GM23338 (cell line): ENCODE data around the gene PHACTR1. TPM values are rescaled to one million over a fixed set of nuclear protein-coding genes. Genes with fewer than 3 reads are reported as not detected.

Experiments used
- ATAC-seq: fragments of 200-7000 bp; cut with Tn5 transposase; 3 replicates; pipeline ENCODE4 v1.9.1; 2020
- DNase-seq: peaks from one replicate; pipeline ENCODE4 v3.0.0-alpha.2; 2015; ENCODE audit warnings: low spot score
- H2AFZ ChIP-seq: fragments of 200-600 bp; sonication (generic); 2 replicates; pipeline ENCODE4 v1.8.0; 2016; ENCODE audit warnings: antibody characterized with exemption, mild to moderate bottlenecking, moderate library complexity
- H3F3A ChIP-seq: fragments of 200-600 bp; sonication (generic); replicated peaks from 2 replicates; pipeline ENCODE4 v1.8.0; 2017; ENCODE audit warnings: antibody characterized with exemption, mixed run types, low read depth
- H3K27ac ChIP-seq: fragments of 200-600 bp; sonication (generic); 2 replicates; pipeline ENCODE4 v1.6.1; 2016; ENCODE audit warnings: low read depth
- H3K27me3 ChIP-seq: fragments of 200-600 bp; sonication (generic); 2 replicates; pipeline ENCODE4 v1.8.0; 2016; ENCODE audit warnings: mild to moderate bottlenecking, mixed run types, moderate library complexity; ENCODE audit not compliant: insufficient read depth
- H3K36me3 ChIP-seq: fragments of 200-600 bp; sonication (generic); 2 replicates; pipeline ENCODE4 v1.8.0; 2016; ENCODE audit warnings: mild to moderate bottlenecking; ENCODE audit not compliant: insufficient read depth
- H3K4me1 ChIP-seq: fragments of 200-600 bp; sonication (generic); 2 replicates; pipeline ENCODE4 v1.8.0; 2016; ENCODE audit warnings: mild to moderate bottlenecking, moderate library complexity; ENCODE audit not compliant: insufficient read depth
- H3K4me2 ChIP-seq: fragments of 200-600 bp; sonication (generic); 2 replicates; pipeline ENCODE4 v1.7.1; 2017; ENCODE audit warnings: mixed run types
- H3K4me3 ChIP-seq: fragments of 200-600 bp; sonication (generic); 2 replicates; pipeline ENCODE4 v1.6.1; 2016; ENCODE audit warnings: mixed run types
- H3K79me2 ChIP-seq: fragments of 200-600 bp; sonication (generic); replicated peaks from 2 replicates; pipeline ENCODE4 v1.8.0; 2017; ENCODE audit warnings: mild to moderate bottlenecking; ENCODE audit not compliant: insufficient read depth
- H3K9me2 ChIP-seq: fragments of 200-600 bp; sonication (generic); 2 replicates; pipeline ENCODE4 v1.8.0; 2017; ENCODE audit not compliant: insufficient read depth
- H4K20me1 ChIP-seq: fragments of 200-600 bp; sonication (generic); replicated peaks from 2 replicates; pipeline ENCODE4 v1.8.0; 2017; ENCODE audit warnings: mild to moderate bottlenecking; ENCODE audit not compliant: insufficient read depth
- H3K27ac Mint-ChIP-seq: 2 replicates; pipeline ENCODE4 v1.8.0; 2020; ENCODE audit warnings: inconsistent platforms, mild to moderate bottlenecking, moderate library complexity, mixed read lengths
- H3K27me3 Mint-ChIP-seq: 3 replicates; pipeline ENCODE4 v1.8.0; 2022; ENCODE audit warnings: low read depth, mild to moderate bottlenecking, moderate library complexity, mixed read lengths, inconsistent platforms; ENCODE audit not compliant: insufficient read depth, poor library complexity
- H3K36me3 Mint-ChIP-seq: 3 replicates; pipeline ENCODE4 v1.8.0; 2021; ENCODE audit warnings: low read depth, mild to moderate bottlenecking, inconsistent platforms, moderate library complexity, mixed read lengths
- H3K4me1 Mint-ChIP-seq: 3 replicates; pipeline ENCODE4 v1.8.0; 2020; ENCODE audit warnings: mild to moderate bottlenecking, inconsistent platforms, mixed read lengths
- H3K4me3 Mint-ChIP-seq: 3 replicates; pipeline ENCODE4 v1.8.0; 2021; ENCODE audit warnings: moderate library complexity, mild to moderate bottlenecking, inconsistent platforms, mixed read lengths
- H3K9me3 Mint-ChIP-seq: 3 replicates; pipeline ENCODE4 v1.8.0; 2020; ENCODE audit warnings: moderate library complexity, mild to moderate bottlenecking, inconsistent platforms, mixed read lengths
- CREB1 ChIP-seq: fragments of 250-450 bp; sonication (Bioruptor Pico); IDR thresholded peaks from 2 replicates; pipeline ENCODE4 v1.5.0; 2020; ENCODE audit warnings: low read depth, mild to moderate bottlenecking, moderate library complexity
- CTCF ChIP-seq, 2 experiments: fragments of 200-600 bp in 1 of 2; sonication (generic) in 1 of 2; conservative IDR thresholded peaks; 2 replicates each; pipeline versions ENCODE4 v1.5.1 to v1.6.1; 2016 to 2017; ENCODE audit warnings: antibody characterized with exemption in 2 of 2, low read depth in 2 of 2, mild to moderate bottlenecking in 2 of 2, moderate library complexity in 1 of 2
- EZH2 ChIP-seq: fragments of 200-600 bp; sonication (generic); IDR thresholded peaks from one replicate; pipeline ENCODE4 v1.8.0; 2017; ENCODE audit warnings: antibody characterized with exemption, mild to moderate bottlenecking, low read depth; ENCODE audit not compliant: unreplicated experiment
- POLR2AphosphoS5 ChIP-seq: IDR thresholded peaks from 2 replicates; pipeline ENCODE4 v1.6.1; 2016; ENCODE audit warnings: antibody characterized with exemption, low read depth
- ZNF331 ChIP-seq: fragments of 250-450 bp; sonication (Bioruptor Pico); IDR thresholded peaks from 2 replicates; pipeline ENCODE4 v1.5.0; 2020; ENCODE audit warnings: low read depth, mild to moderate bottlenecking, moderate library complexity
- polyA plus RNA-seq: library from polyadenylated mRNA; unstranded; fragments of >200 nt; fragmentation: Nextera tagmentation; extraction: Ambion mirVana; gene quantifications from 2 replicates; pipeline ENCODE4 v1.2.1, GENCODE V29; 2016
- total RNA-seq: library from RNA; depleted of rRNA; stranded (reverse); fragments of >200 nt; shearing (Covaris generic); gene quantifications from 2 replicates; pipeline ENCODE4 v1.2.3, GENCODE V29; 2014
- TF ChIP-seq, protein P1 (sequence below): IDR thresholded peaks from one replicate; pipeline ENCODE4 v1.6.1; 2018; ENCODE audit warnings: antibody characterized with exemption; ENCODE audit not compliant: unreplicated experiment
- TF ChIP-seq, protein P2 (sequence below): IDR thresholded peaks from 2 replicates; pipeline ENCODE4 v1.6.1; 2016; ENCODE audit warnings: antibody characterized with exemption

Gene PHACTR1
- total and polyA plus RNA-seq, 2 experiments from 2014 or later = 5.9 to 19.3 TPM

- Histone ChIP-seq H3K36me3 (peaks cover 12% of the 10 kb centered on the region), H3K4me1 (no peaks in the 10 kb centered on the region), H3K27ac (no peak overlapping the region), H3K27me3 (no peaks in the 10 kb centered on the region), H3K4me3 (no peak overlapping the region), H2AFZ (no peak overlapping the region), H3K4me2 (no peak overlapping the region), H3F3A (no peaks in the 10 kb centered on the region), H3K79me2 (no peaks in the 10 kb centered on the region), H4K20me1 (0 out of 2 replicates have a peak, but pooled peaks cover 3% of the 10 kb centered on the region), H3K9me2 (no peaks in the 10 kb centered on the region)
- Mint-ChIP-seq H3K27ac (no peak overlapping the region; the same call in 1 of the 2 replicates), H3K4me1 (no peaks in the 10 kb centered on the region; the same call in 1 of the 3 replicates), H3K4me3 (no peak overlapping the region), H3K36me3 (peaks cover 68% of the 10 kb centered on the region), H3K27me3 (peaks cover 7% of the 10 kb centered on the region), H3K9me3 (peaks cover 8% of the 10 kb centered on the region; the same call in 2 of the 3 replicates)
- DNase-seq (no peak), ATAC-seq (no peak)
- TF ChIP-seq, protein P1, sequence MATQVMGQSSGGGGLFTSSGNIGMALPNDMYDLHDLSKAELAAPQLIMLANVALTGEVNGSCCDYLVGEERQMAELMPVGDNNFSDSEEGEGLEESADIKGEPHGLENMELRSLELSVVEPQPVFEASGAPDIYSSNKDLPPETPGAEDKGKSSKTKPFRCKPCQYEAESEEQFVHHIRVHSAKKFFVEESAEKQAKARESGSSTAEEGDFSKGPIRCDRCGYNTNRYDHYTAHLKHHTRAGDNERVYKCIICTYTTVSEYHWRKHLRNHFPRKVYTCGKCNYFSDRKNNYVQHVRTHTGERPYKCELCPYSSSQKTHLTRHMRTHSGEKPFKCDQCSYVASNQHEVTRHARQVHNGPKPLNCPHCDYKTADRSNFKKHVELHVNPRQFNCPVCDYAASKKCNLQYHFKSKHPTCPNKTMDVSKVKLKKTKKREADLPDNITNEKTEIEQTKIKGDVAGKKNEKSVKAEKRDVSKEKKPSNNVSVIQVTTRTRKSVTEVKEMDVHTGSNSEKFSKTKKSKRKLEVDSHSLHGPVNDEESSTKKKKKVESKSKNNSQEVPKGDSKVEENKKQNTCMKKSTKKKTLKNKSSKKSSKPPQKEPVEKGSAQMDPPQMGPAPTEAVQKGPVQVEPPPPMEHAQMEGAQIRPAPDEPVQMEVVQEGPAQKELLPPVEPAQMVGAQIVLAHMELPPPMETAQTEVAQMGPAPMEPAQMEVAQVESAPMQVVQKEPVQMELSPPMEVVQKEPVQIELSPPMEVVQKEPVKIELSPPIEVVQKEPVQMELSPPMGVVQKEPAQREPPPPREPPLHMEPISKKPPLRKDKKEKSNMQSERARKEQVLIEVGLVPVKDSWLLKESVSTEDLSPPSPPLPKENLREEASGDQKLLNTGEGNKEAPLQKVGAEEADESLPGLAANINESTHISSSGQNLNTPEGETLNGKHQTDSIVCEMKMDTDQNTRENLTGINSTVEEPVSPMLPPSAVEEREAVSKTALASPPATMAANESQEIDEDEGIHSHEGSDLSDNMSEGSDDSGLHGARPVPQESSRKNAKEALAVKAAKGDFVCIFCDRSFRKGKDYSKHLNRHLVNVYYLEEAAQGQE = no peak
- TF ChIP-seq ZNF331 (CRISPR knock-in tag) (no peak), CREB1 (CRISPR knock-in tag) (no peak), POLR2AphosphoS5 (no peak), CTCF (conservative IDR thresholded peaks at IDR 0.05; ENCODE audit: low read depth in 2 of 2) (no peak), EZH2 (no peak)
- TF ChIP-seq, protein P2, sequence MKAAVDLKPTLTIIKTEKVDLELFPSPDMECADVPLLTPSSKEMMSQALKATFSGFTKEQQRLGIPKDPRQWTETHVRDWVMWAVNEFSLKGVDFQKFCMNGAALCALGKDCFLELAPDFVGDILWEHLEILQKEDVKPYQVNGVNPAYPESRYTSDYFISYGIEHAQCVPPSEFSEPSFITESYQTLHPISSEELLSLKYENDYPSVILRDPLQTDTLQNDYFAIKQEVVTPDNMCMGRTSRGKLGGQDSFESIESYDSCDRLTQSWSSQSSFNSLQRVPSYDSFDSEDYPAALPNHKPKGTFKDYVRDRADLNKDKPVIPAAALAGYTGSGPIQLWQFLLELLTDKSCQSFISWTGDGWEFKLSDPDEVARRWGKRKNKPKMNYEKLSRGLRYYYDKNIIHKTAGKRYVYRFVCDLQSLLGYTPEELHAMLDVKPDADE = no peak
These were observed 576.2 kb downstream of the PHACTR1 start for GRCh38 chr6:13292774-13293173.

DNA sequence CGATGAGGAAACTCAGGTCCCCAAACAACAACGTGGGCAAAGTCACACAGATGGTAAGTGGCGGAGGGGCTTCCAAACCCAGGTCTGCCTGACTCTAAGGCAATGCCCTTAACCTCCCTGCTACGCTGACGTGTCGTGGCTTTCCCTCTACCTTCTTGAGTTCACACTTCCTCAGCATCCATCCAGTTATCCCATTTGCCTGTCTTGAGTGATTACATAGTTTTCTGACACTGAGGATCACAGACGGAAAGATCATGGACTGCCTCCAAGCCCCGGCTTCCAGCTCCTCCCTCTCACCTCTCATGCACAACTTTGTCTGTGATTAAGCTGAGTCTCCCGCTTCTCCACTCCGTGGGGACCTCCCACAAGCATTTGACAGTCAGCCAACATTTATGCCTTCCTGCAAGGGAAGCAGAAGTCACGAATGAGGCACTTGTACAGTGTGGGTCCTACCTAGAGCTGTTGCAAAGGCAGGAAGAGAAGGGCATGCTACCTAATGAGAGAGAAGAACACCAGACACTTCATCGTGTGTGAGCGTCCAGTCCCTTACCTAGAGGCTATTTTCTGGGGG lies 578.0 kb downstream of the PHACTR1 start:
- Mint-ChIP-seq H3K9me3 (no peaks in the 10 kb centered on the region), H3K36me3 (peaks cover 57% of the 10 kb centered on the region), H3K27me3 (peaks cover 1% of the 10 kb centered on the region), H3K4me1 (no peaks in the 10 kb centered on the region; the same call in 1 of the 3 replicates), H3K4me3 (no peak overlapping the region), H3K27ac (no peak overlapping the region)
- Histone ChIP-seq H2AFZ (no peak overlapping the region), H3K4me1 (no peaks in the 10 kb centered on the region), H3K79me2 (no peaks in the 10 kb centered on the region), H4K20me1 (0 out of 2 replicates have a peak, but pooled peaks cover 3% of the 10 kb centered on the region), H3K36me3 (peaks cover 12% of the 10 kb centered on the region), H3F3A (no peaks in the 10 kb centered on the region), H3K27me3 (no peaks in the 10 kb centered on the region), H3K4me2 (no peak overlapping the region), H3K27ac (no peak overlapping the region), H3K4me3 (no peak overlapping the region), H3K9me2 (no peaks in the 10 kb centered on the region)
- no peak for TF ChIP-seq ZNF331 (CRISPR knock-in tag)
- ATAC-seq = no peak
- no peak for DNase-seq
